ENCODE data around the gene OSBPL6.

OSBPL6 gene

DNA sequence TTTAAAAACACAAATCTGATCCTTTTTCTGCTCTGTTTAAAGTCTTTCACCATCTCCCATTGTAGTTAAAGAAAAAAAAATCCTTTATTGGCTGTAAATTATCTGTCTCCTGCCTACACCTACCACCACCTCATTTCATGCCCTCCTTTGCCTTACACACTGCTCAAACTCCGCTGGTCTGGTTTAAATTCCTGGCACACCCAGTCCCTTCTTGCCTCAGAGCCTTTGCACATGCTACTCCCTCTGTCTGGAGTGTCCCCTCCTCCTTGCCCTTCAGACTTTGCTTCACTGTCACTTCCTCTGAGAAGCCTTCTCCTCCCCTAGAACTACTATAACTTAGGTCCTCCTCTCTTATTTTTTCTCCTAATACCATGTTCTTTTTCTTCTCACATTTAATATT is 49.6 kb downstream of the OSBPL6 start:
- H3K4me3 ChIP-seq (ENCODE audit: low read depth, low read length) = no peak overlapping the region
- DNase-seq (ENCODE audit: low read depth) = no peak
- no peak for TF ChIP-seq CTCF (IDR thresholded peaks at IDR 0.05; ENCODE audit: insufficient read depth, low read depth, low read length, missing control alignments)

DNA sequence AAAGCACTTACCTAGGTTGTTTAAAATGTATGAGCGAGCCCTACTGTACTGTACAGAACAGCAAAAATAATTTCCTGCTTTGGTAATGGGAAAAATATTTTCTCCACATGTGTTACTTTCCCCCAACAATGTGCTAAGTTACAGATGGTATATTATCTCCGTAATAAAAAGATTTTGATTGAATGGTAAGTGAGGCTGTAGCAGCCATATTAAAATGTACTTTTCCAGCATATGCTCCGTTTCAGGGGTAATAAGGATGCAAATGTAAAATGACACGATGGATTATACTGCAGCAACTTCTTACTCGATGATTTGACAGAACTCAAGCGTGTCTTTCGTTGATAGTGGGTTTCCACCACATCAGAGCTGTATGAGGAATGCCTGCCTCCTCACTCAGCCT is 50.5 kb downstream of the OSBPL6 start:
- DNase-seq (ENCODE audit: low read depth) = no peak
- TF ChIP-seq CTCF (IDR thresholded peaks at IDR 0.05; ENCODE audit: insufficient read depth, low read depth, low read length, missing control alignments) = no peak
- no peak overlapping the region for H3K4me3 ChIP-seq (ENCODE audit: low read depth, low read length)

GRCh38 chr2:178246696-178247095 is 52.4 kb downstream of the OSBPL6 start:
- DNase-seq (ENCODE audit: low read depth) = no peak
- no peak overlapping the region for H3K4me3 ChIP-seq (ENCODE audit: low read depth, low read length)
- TF ChIP-seq CTCF (IDR thresholded peaks at IDR 0.05; ENCODE audit: insufficient read depth, low read depth, low read length, missing control alignments) = no peak

DNA sequence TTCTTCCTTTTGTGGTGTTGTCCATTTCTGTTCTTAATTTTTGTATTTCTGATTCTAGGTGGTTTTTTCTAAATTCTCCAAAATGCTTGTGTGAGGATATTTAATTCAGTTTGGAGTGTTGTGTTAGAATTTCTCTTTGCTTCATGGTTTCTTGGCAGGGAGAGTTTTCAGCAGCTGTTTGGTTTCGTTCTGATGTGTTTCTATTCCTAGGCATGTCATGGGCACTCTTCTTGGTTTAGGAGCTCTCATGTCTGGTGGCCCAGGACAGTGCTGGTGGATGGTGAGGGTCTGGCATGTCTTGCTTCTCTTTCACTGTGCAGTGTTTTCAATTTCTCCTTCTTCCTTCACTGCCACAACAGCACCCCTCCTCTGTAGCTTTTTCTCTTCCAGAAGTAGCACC is 52.9 kb downstream of the OSBPL6 start:
- no peak for TF ChIP-seq CTCF (IDR thresholded peaks at IDR 0.05; ENCODE audit: insufficient read depth, low read depth, low read length, missing control alignments)
- DNase-seq (ENCODE audit: low read depth) = no peak
- H3K4me3 ChIP-seq (ENCODE audit: low read depth, low read length) = no peak overlapping the region

DNA sequence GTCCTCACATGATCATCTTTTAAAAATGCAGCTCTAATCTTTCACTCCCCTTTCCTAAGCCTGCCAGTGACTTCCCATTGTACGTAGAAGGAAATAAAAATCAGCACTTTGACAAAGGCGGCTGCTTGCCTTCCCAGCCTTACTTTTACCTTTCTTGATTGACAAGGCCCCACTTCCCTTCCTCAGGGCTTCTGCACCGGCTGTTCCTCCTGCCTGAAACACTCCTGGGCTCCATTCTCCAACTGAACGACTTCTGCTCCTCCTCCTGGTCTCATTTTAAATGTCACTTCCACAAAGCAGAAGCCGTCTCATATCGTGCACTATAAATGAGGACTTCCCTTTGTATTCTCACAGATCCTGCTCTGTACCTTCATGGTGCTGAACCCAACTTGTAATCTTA is 56.1 kb downstream of the OSBPL6 start:
- no peak overlapping the region for H3K4me3 ChIP-seq (ENCODE audit: low read depth, low read length)
- no peak for DNase-seq (ENCODE audit: low read depth)
- no peak for TF ChIP-seq CTCF (IDR thresholded peaks at IDR 0.05; ENCODE audit: insufficient read depth, low read depth, low read length, missing control alignments)

DNA sequence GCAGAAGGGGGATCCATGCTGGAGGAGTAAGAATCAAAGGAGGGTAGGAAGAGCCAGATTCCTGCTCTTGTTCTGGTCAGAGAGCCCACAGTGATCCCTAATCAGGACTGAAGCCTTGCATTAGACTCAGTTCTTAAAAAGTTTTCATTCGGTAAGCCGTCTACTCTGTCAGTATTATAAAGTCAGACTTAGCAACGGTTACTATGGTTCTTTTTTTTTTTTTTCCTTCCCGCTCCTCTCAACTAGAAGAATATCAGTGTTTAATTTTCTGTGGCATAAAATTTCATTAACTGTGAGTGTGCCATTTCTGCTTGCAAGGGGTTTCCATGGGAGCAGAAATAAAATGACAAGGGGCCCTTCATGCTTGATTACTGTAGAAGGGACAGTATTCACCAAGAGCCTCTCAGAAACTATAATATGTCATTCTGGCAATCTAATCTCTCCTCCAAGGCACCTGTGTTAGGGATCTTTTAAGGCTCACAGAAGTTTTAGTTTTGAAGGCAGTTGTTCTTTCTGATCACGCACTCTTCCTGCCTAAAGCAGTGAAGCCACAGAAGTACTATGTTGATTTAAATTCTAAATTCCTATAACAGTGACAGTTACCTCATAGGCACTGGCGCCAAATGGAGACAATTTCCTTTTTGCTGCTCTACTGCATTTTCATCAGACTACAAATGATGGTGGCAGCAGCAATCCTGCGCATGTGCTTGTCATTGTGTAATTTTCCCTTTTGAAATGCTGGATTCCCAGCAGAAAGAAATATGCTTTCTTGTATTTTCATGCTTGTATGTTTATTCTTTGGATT is 57.0 kb downstream of the OSBPL6 start:
- DNase-seq (ENCODE audit: low read depth) = no peak
- TF ChIP-seq CTCF (IDR thresholded peaks at IDR 0.05; ENCODE audit: insufficient read depth, low read depth, low read length, missing control alignments) = no peak
- no peak overlapping the region for H3K4me3 ChIP-seq (ENCODE audit: low read depth, low read length)
